GM18858 (cell line): ENCODE results near the gene EVL.

ENCODE experiments used
- ATAC-seq: cut with Tn5 transposase; IDR thresholded peaks from one replicate; pipeline ENCODE4 v1.9.1; 2021; ENCODE audit not compliant: unreplicated experiment

EVL gene

DNA sequence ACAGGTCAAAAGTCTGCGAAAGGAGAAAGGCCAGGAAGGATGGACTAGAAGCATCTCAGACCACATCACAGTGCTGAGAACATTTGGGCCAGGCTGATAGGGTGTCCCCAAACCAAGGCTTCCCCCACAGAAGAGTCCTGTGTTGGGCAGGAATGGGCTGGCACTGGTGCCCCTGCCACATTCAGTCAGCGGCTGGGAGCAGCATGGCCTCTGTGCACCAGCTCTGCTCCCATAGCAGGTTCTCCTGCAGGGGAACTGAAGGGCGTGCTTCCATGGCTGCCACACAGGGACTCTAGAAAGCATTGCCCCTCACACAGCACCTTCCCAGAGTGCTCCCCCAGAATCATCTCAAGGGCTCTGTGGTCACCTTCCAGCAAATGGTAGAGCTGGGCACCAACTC, 17.5 kb downstream of the EVL start:
- no peak for ATAC-seq

DNA sequence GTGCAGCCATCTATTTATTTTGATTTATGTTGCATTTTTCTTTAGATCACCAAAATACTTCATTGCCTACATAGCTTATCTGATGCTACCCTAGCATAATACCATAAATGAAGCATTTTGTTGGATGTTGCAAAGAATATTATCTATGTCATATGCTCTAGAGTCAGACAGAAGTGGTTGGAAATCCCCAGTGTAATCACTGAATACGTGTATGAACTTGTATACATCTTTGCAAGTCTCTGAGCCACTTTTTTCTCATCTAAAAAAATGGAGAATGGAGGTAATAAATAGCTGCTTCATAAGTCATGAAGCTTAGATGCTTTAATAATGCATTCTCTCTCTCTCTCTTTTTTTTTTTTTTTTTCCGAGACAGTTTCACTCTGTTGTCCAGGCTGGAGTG, 18.5 kb downstream of the EVL start:
- no peak for ATAC-seq

DNA sequence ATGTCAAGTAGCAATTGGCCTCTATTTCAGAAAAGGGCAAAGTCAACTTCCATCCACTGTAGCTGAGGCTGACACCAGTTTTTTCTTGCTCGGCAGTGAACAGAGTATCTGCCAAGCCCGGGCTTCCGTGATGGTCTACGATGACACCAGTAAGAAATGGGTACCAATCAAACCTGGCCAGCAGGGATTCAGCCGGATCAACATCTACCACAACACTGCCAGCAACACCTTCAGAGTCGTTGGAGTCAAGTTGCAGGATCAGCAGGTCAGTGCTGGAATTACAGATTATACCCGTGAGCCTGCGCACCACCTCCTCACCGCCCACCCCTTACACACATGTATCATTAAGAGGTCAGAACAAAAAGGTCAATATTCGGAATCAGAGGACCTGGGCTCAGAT, 19.4 kb downstream of the EVL start:
- no peak for ATAC-seq

DNA sequence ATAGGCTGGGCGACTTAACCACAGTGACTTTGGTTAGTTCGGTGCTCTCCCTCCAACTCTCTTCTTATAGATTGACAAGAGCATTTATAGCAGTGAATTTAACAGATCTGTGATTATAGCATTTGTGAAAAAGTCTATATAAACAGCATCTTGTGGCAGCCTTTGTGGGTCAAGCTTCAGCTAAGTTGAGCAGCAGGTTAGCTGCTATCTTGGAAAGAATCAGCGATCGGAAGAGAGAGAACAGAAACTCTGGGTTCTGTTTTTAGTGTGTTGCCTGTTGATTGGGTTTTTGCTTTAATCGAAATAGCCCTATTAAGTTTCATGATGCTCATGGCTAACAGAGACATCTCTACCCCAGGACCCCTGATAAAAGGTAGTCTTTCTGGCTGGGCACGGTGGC, 20.2 kb downstream of the EVL start:
- ATAC-seq, result no peak

DNA sequence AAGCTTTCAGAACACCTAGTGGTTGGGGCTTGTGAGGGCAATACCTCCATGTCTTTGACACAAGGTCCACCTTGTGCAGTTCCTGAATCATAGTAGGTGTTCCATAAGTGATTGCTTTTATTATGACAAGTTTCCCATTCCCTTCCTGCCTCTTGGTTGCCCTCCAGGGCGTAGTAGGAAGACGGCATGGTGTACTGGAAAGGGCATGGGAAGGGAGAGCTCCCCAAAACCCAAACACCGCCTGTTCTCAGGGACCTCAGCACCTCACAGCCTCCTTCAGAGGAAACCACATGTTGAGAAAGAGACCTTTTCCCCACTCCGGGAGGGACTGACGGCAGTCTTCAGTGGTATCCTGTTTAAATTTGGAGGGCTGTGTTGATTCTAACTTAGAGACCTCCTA, 21.1 kb downstream of the EVL start:
- ATAC-seq, result no peak

DNA sequence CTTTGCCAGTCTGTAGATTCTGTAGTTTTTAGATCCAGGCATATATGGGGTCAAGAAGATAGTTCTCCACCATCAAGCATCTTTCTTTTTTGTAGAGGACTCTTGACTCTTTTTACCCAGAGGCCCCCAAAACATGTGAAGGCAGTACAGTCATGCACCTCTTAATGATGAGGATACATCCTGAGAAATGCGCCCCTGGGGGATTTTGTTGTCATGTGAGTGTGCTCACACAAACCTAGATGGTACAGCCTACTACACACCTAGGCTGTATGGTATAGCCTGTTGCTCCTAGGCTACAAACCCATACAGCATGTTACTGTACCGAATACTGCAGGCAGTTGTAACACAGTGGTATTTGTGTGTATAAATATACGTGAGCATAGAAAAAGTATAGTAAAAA, 23.0 kb downstream of the EVL start:
- ATAC-seq, result no peak

DNA sequence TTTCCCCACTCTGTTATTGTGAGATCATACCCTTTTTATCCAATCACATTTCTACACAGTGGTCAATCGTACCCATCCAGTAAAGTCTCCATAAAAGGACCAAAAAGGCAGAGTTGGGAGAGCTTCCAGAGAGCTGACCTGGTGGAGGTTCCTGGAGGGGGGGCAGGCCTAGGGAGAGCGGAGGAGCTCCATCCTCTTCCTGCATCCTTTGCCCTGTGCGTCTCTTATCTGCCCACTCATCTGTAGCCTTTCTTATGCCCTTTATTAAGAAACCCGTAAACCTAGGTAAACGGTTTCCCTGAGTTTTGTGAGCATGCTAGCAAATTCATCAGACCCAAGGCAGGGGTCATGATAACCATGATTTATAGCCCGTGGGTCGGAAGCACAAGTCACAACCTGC, 26.2 kb downstream of the EVL start:
- no peak for ATAC-seq

DNA sequence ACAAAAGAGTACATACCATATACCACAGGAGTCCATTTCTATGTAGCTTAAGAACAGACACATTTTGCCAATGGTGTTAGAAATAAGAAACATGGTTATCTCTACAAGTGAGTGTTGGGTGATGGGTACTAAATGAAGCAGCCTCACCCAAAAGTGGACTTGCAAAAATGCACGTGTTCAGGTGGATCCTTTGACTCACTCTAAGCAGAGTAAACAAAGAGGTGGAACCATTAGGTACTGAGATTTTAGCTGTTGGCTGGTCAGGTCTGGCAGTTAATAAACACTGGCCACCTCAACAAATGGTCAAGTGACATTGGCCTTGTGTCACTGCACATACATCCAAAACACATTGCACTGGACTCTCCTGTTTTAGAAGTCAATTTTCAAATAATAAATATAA, 27.6 kb downstream of the EVL start:
- ATAC-seq, result no peak

DNA sequence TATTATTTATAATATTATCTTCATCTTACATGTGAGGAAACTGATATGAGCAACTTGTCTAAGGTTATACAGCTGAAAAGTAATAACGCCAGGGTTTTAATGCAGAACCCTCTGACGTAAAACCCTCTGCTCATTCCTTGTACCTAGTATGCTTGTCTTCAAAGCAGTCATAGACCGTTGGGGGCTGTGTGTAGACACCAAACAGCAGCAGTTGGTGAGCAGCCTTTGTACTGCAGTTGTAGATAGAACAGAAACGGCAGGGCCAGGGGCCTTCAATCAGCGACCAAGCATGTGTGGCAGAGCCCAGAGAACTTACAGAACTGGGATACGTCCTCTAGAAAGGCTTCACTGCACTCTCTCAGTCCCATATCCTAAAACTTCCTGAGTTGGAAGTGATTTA, 28.1 kb downstream of the EVL start:
- ATAC-seq, result no peak

DNA sequence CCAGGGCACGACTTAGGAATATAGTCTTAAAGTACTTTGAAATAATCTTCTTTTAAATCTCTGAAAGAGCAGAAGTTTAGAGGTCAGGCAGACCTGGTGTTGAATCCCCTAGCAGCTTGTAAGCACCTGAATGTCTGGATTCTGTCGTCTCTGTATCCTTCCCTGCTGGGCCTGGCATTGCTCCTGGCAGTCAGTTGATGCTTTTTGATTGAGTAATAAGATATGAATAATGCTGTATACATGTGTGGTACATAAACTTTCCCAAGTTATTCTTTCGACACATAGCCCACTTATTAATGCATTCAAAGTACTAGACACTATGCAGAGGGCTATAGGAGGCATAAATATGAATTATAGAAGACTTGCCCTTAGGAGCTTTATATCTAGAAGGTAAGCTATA, 31.4 kb downstream of the EVL start:
- ATAC-seq, result no peak

DNA sequence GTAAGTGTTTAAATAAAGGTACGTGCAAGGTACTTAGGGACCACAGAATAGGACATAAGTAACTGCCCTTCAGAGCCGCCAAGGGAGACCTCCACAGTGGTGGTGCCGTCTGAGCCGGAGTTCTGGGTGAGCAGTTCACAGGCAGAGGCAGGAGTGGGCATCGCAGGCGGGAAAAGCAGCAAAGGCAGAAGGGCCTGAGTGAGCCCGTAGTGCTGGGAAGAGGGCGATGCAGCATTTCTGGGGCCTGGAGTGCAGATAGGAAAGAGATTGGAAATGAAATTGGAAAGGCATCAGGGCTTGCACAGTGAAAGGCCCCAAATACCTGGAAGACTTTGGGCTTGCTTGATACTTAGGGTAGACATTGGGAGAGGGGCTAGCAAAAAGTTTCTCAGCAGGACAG, 32.9 kb downstream of the EVL start:
- no peak for ATAC-seq

DNA sequence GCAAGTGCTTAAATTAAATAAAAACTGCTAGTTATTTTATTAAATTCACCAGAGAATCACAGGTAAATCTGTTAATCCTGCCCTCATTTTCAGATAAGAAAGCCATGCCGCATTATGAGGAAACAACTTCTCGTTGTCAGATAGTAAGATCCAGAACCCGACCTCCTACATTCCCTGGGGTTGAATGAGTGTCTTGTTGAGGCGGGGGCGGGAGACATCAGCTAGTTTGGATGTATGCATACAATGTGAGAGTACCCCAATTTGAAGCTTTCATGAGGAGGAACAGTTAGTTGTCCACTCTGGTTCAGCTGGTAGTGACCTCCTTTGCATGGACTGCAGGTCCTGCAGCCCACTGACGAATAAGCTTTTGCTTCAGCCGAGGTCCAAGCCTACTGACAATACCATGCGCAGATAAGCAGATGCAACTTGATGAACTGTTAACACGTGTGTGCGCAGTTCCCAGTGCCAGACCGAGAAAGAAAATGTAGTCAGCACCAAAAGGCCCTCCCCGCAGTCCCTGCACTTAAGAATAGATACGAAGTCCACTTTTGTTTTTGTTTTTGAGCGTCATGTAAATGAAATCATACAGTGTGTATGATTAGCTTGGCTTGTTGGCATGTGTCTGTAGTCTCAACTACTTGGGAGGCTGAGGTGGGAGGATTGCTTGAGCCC, 34.9 kb downstream of the EVL start:
- no peak for ATAC-seq

DNA sequence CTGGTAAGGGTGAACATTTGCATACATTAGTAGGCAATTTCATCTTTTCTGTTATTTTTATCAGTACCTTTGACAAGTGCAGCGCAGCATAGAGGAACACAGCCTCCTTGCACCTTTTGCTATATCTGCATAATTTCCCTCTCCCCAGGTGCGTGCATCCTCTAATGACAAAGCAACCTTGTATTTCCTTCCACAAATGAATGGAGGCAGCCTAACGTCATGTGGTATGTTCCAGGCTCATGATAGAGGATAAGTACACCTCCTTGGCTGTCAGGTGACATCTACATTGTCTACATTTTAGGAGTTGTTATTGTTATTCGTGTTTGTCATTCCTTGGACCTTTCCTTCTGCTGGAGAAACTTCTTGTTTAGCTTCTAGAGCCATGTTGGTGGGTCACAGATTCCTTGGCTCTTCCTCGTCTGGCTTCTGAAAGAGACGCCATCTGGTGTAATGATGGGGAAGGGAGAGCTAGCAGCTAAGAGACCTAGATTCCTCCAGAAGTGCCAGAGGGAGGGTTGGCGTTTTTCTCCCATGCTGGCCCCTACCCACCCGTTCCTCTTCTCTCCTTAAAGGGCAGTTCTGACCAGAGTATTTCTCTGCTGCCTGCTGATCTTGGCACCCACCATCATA, 37.0 kb downstream of the EVL start:
- no peak for ATAC-seq

DNA sequence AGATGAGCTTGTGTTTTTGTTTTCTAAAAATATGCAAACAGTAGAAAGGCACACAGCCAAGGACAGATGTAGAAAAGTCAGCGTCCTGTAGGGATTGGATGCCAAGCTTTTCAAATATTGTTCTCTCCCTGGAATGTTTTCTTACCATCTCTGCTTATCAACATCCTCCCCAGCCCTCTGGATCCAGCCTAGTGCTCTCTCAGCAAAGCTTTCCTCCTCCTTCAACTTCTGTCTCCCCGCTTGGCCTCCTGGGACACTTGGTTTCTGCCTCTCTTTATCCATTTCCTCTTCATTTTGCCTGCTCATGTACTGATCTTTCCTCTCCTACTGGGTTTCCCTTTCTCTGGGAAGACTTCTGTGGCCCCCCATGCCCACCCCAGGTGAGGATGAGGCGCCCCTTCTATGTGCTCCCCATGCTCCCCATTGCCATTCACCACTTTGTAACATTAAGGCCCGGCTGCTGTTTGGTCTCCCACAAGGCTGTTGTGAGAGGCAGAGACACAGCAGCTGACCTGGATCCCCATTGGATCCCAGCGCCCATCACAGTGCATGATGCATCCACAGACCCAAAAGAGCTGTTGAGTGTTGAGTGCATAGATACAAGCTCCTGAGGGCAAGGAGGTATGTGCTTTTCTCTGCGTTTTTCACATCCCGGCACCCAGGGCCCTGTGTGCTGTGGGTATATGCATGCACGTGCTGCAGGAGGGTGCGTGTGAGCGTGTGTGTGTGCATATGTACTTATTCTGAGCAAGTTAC, 38.2 kb downstream of the EVL start:
- ATAC-seq, result no peak

DNA sequence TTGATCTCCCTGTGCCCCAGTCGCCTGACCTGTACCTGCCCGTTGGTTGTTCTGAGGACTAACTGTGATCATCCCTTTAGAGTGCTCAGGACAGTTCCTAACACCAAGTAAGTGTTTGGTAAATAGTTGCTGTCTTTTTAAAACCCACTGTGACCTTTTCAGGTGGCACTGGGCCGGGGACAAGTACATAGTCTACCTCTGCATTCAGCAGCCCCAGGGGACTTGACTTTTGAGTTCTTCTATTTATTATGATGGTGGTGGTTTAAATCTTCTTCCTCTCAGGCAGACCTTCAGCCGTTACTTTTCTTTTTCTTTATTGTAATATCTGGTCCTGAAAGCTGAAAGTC, 38.8 kb downstream of the EVL start:
- ATAC-seq, result no peak

DNA sequence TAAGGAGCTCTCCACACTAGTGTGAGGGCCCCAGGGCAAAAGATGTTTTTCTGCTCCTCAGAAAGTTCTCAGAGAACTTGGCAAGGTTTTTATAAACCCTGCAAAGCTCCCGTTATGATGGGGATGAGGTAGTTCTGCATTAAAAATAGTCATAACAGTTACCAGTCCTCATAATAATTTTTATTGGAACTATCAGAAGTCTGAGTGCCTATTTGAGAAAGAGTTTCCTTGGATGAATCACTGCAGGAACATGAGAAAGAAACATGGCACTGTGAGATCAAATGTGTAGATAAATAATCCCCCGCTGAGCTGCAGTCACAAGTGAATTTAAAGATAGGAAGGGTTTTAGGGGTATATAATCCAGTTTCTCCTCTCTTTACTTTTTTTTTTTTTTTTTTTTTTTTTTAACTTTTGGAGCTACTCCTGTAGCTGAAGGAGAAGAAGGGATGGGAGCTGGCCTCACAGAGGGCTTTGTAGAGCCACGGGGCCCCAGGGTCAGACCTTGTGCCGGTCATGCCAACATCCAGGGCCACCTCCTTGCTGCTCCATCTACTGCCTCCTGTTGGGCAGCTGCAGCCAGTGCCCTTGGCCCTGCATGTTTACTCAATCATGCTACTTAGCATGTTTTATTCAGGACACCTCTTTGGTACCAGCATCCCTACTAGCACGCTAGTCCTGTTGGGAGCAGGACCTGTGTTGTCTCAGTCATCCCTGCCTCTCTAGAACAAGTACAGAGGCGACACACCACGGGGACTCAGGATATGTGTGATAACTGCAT, 39.5 kb downstream of the EVL start:
- no peak for ATAC-seq

DNA sequence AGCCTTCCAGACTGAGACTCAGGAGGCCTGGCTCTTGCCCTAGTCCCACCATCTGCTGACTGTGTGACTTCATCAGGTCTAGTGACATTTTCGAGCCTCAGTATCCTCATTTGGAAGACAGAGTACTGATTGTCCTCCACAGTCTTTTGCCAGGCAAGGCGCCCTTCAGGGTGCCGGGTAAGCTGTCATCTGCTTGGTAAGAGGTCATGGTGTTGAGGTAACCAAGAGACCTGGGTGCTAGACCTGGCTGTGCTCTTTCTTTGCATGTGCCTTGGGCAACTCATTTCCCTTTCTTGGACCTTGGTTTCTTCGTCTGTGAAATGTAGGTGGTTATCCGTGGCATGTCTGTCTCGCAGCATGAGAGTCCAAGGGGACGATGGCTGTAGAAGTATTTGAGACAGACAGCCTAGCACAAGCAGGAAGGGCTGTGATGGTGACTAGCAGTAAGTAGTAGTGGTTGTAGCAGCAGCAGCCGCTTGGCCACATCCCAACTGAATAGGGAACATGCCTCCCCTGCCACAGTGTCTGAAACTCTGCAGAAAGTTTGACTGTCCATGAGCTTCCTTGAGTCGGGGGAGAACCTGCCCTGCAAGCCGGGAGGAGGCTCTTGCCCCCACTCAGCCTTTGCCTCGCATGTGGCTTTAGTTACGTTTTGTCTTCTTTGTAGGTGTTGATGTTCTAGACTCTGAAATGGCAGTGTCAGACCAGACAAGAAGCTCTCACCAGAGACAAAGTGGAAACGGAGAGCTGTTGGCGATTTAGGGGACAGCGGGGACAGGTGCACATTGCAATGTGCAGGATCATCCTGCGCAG, 40.3 kb downstream of the EVL start:
- ATAC-seq, result no peak

DNA sequence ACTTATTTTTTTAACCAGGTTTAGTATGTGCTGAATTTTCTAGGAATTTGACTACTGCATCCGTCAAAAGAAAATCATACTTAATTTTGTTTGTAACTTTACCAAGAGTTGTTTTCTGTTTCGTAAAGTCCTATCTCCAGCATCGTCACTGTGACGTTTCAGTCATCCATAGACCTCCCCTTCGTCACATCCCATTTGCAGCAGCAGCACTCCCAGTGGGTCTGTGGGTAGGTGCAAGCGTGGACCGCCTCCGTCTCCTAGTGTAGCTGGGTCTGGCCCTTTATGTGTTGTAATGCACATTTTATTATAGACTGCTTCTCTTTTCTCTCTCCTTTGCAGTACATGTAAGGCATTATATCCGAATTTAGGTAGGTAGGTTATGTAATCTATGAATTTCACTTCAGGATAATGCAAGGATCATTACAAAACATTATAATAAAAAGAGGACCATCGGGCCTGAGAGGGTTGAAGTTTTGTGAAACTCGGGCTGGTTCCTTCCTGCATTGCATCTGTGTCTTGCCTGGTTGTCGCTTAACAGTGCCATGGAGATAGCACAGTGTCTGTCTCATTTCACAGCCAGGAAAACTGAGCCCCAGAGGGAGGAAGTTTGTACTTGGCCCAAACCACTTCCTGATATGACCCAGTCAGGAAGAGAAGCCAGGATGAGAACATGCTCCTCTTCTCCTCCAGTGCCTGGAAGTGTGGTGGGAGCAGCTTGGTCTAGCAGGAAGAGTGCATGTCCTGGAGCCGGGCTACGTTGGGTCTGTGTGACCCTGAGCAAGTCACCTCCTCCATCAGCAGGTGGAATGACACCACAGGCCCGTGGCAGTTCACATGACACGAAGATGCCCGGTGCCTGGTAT, 41.3 kb downstream of the EVL start:
- no peak for ATAC-seq

DNA sequence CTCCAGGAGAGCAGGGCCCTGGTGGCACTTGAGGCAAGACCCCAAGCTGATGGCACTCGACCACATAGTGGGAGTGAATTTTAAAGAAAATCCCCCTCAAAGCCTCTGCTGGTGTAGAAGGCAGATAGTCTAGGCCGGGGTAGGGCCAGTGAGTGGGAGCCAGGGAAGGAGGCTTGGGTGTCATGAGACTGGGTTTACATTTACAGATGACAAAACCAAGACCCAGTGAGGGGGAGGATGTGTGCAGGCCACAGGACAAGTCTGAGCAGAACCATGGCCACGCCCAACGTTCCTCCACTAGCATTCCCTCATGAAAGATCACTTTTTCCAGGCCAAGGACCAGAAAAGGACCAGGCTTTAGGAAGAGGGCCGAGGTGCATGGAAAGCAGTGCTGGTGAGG, 42.0 kb downstream of the EVL start:
- ATAC-seq, result no peak
